ENCODE measurements around the gene ARMH3. TPM values are rescaled to one million over a fixed set of nuclear protein-coding genes. Genes with fewer than 3 reads are reported as not detected.

The ARMH3 gene
- polyA plus RNA-seq, 4 donors: 16.6 to 21.1 (median 19.5) TPM

- DNase-seq (ENCODE audit: low read depth in 4 of 4, low spot score in 2 of 4): no peak
Measured at GRCh38 chr10:101838416-101838970, 217.5 kb downstream of the ARMH3 start.

DNA sequence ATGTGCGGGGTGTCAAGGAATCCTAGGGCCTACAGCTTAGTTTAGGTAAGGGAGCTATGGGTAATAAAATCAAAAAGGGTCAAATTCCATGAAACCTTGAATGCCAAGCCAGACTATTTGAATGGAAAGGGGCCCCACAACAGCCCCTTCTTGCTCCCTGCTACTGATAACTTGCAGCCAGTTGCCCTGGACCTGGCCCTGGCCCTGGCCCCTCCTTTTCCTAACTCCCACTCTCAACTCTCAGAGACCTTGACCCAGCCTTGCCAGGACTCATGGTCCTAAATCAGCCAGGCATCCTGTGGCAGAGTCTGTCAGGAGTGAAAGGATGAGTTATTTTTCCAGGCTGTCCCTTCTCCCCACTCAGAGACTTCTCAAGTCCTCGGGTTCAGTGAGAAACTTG is 218.2 kb downstream of the ARMH3 start:
- DNase-seq (ENCODE audit: low read depth in 4 of 4, low spot score in 2 of 4): no peak

GRCh38 chr10:101835362-101835761 is 220.6 kb downstream of the ARMH3 start:
- DNase-seq (ENCODE audit: low read depth in 4 of 4, low spot score in 2 of 4): no peak

- no peak for DNase-seq (ENCODE audit: low read depth in 4 of 4, low spot score in 2 of 4)
Measured at GRCh38 chr10:101834341-101834740, 221.6 kb downstream of the ARMH3 start.

DNA sequence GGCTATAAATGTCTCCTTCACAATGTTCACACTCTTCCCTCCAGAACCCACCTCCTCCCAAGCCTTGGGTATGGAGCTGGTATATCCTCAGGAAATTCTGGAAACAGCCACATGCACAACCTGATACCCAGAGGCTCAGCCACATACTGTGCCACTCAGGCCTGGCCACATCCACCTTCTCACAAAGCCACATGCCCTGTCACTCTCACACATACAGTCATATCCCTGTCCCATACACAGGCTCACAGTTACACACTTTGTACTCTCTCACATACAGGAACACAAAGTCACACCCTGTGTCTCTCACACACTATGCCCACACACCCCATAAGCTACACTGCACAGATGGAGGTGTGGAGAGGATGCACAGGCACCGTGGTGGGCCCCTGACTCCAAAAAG is 222.5 kb downstream of the ARMH3 start:
- no peak for DNase-seq (ENCODE audit: low read depth in 4 of 4, low spot score in 2 of 4)

GRCh38 chr10:101832325-101832771 is 223.6 kb downstream of the ARMH3 start:
- DNase-seq (ENCODE audit: low read depth in 4 of 4, low spot score in 2 of 4): no peak

DNA sequence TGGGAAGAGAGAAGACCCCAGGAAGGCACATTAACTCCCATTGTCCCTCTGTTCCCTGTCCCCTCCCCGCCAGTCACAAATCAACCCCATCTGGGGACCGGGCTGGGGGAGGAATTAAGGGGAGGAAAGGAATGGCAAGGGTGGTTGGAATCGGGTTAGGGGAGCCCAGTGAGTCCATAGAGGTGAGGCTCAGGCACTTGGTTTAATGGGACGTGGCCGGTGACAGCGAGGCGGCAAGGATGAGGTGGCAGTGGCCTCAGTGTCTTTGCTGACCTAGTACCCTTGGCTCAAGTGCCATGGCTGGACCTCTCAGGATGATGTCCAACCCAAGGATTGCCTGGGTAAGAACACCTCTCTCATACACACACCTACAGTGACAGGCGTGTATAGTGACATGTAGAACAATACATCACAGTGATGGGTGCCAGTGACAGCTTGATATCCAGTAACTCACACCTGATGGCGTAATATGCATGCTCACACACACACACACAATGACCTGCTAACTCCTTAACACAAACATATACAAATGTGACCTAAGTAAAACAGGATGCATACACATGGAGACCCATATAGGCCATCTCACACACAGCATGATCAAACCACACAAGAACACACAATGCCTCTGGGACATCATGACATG is 224.7 kb downstream of the ARMH3 start:
- DNase-seq (ENCODE audit: low read depth in 4 of 4, low spot score in 2 of 4): no peak

DNA sequence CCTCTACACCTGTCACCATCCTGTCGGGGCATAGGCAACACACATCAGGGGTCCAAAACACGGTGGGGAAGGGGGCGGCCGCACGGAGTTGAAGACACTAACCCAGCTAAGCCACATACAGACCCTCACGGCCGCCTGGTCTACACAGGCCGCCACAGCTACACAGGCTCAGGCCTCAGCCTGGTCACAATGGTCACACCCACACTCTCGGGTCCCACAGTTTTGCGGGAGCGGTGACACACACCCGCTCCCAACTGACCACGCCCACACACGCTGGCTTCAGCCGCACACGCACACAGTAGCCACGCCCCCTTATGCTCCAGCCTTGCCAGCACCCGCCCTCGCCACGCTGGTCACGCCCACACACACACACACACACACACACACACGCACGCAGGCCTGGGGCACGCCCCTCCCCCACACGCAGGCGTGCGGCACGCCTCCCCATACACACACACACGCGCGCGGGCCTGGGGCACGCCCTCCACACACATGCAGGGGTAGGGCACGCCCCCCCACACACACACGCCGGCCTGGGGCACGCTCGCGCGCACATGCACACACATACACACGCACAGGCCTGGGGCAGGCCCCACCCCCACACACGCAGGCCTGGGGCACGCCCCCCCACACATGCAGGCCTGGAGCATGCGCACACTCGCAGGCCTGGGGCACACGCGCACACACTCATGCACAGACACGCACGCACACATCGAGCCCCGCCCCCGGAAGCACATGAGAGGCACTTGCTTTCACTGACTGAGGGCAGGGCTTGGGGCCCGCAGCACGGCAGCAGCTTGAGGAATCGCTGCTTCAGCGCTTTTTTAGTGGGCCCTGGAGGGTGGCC is 225.4 kb downstream of the ARMH3 start:
- peak; percentile 70 to 78 (median 76) for DNase-seq (ENCODE audit: low read depth in 4 of 4, low spot score in 2 of 4)

GRCh38 chr10:101829561-101830315 is 226.2 kb downstream of the ARMH3 start:
- DNase-seq (ENCODE audit: low read depth in 4 of 4, low spot score in 2 of 4): no peak

GRCh38 chr10:101828766-101829551 is 227.0 kb downstream of the ARMH3 start:
- no peak for DNase-seq (ENCODE audit: low read depth in 4 of 4, low spot score in 2 of 4)

GRCh38 chr10:101827919-101828600 is 227.9 kb downstream of the ARMH3 start:
- DNase-seq (ENCODE audit: low read depth in 4 of 4, low spot score in 2 of 4): no peak

DNA sequence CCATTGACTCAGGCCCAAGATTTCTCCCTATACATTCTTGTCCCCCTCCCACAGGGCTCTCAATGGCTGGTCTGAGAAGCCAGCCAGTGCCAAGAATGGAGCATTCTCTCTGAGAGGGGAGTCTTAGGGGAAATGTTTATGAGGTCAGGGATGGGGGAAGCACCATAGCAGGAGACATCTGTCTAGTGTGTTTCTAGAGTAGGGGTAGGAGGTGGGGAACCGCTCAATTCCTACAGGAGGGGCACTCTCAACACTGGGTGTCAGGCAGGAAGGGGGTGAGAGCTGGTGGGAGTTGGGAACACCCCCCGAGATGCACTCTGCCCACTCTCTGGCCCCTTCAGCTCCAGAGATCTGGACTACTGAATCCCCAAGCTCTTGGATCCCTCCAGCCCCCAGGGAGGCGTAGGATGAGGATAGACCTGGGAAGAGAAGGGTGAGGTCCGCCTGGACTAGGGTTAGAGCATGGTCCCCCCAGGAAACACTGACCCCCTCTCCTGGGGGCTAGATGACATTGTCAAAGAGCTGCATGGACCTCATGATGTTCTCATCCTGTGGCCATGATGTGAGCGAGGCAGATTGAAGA is 229.0 kb downstream of the ARMH3 start:
- no peak for DNase-seq (ENCODE audit: low read depth in 4 of 4, low spot score in 2 of 4)

DNA sequence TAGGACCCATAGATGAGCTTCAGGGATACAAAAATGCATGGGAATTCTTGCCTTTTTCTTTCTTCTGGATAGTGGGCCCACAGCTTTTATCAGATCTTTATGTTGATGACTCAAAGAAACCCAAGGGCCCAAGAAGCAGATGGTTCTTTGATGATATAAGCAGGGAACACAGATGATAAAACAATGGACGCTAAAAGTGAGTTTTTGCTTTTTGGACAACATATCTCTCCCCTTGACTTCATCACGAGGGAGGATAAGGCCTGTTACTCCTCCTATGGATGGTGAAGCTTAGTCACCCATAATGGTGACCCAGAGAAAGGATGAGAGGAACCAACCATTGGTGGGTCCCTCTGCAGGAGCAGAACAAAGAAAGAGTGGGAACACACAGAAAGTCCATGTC is 231.2 kb downstream of the ARMH3 start:
- DNase-seq (ENCODE audit: low read depth in 4 of 4, low spot score in 2 of 4): no peak

DNA sequence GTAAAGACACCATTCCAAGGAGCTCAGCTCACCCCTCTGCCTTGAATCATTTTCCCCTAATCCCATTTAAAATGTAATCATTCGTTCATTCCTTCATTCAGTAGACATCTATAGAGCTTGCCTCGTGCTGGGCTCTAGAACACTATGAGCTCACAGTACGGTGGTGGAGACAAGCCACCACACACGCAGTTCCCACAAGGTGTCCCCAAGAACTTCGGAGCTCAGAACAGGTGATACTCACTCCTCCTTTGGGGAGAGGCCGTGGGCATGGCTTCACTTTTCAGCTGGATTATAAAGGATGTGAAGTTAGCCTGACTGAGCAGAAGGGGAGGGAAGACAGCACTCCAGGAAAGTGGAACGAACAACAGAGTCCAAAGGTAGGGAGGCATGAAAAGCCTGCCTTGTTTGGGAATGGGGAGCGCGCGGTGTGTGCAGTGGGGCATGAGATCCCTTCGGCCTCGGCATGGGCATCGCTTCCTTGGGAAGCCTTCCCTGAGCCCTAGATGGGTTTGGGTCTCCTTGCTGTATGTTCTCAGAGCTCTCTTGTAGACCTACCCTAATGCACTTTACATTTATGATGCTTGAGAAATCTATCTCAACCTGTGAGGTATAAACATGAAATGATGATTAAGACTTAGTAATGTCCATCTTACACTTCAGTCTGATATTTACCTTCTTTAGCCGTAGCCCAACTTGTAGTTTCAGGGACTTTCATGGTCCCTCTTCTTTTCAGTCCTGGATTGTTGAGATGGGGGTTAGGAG is 236.9 kb downstream of the ARMH3 start:
- peak in 1 of 4 donors; percentile 86 for DNase-seq (ENCODE audit: low read depth in 4 of 4, low spot score in 2 of 4)

- DNase-seq (ENCODE audit: low read depth in 4 of 4, low spot score in 2 of 4): peak; percentile 94 to 98 (median 97)
Measured at GRCh38 chr10:101818119-101818871, 237.7 kb downstream of the ARMH3 start, which contains the start of gene OGA. Gene OGA, minus strand, starts transcription at chr10:101818444. Its CDS starts 422 bp downstream, at chr10:101818022.

DNA sequence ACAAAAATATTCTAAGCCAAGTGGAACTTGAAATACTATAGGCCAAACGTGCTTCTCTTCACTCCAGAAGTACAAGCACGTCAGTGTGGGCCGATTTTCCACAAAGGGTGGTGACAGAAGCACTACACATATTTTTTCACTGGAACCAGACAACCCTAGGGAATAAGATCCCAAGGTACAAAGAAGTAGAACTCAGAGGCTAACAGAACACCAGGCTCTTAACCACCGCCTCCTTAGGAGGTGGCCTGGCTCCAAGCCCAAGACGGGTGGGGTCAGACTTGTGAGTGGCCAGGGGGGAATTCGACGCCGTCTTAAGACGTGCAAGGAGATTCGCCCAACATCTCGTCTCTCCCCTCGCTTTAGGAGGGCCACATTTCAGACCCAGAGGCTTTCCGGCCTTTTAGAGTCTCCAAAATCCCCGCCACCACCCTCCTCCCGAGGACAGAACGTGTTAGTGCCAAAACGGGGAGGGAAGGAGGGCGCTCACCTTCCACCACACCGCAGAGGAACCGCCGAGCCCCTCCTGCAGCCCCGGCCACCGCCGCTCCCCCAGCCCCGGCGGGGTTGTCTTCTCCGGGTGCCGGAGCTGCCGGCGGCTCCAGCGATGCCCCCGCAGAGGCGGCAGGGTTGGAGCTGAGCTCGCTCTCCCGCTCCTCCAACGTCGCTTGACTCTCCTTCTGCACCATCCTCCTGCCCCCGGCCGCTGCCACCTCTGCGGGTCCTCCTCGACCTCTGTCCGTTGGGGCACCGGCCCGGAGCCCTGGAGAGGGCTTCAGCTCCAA is 238.4 kb downstream of the ARMH3 start:
- peak in 3 of 4 donors; percentile 72 to 81 (median 76) for DNase-seq (ENCODE audit: low read depth in 4 of 4, low spot score in 2 of 4)

- DNase-seq (ENCODE audit: low read depth in 4 of 4, low spot score in 2 of 4): no peak
Measured at GRCh38 chr10:101816913-101817336, 239.0 kb downstream of the ARMH3 start.
